Stimulated activated CD4-positive, alpha-beta T cell treated with anti-CD3 and anti-CD28 coated beads, Interleukin-12 subunit alpha, Interleukin-12 subunit beta, amount 100 ng/mL, for 4 hours (primary cell): ENCODE measurements around the gene CYYR1.

Source experiments
- DNase-seq: peaks from one replicate; pipeline ENCODE4 v3.0.0-alpha.2; 2020

CYYR1 gene

DNA sequence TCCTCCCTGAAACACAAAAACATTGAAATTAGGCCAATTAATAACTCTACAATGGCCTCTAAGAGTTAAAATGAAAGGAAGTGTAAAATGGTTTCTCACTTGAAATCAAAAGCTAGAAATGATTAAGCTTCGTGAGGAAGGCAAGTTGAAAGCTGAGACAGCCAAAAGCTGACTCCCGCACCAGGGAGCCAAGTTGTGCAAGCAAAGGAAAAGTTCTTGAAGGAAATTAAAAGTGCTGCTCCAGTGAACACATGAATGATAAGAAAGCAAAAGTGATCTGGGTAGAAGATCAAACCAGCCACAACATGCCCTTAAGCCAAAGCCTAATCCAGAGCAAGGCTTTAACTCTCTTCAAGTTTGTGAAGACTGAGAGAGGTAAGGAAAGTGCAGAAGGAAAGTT is 22.8 kb downstream of the CYYR1 start:
- no peak for DNase-seq

DNA sequence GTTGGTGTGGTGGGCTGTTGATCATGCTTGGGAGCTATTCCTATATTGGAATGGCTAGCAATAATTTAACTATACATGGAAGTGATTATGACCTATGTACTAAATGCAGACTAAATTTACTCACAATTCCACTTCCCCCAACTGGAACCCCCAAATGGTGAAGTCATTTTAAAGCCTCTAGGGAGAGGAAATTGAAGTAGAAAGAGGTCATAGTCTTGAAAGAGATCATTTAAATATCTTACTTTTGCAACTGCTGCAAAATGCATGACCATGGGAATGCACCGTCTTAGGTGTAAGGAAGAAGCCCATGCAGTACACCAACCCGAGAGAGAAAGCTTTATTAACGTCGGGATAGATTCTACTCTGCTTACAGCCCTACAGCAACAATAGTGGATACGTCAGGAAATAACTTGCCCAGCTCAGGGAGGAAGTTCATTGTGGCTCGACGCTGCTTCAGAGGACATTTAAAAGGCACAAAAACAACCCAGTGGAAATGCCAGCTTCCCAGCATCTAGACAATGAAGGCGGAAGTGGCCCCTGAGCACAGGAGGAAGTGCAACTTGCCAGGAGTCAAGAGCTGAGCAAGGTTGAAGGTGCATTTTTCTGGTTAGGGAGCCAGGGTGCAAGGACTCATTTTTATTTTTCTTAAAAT is 26.5 kb downstream of the CYYR1 start:
- DNase-seq = no peak

DNA sequence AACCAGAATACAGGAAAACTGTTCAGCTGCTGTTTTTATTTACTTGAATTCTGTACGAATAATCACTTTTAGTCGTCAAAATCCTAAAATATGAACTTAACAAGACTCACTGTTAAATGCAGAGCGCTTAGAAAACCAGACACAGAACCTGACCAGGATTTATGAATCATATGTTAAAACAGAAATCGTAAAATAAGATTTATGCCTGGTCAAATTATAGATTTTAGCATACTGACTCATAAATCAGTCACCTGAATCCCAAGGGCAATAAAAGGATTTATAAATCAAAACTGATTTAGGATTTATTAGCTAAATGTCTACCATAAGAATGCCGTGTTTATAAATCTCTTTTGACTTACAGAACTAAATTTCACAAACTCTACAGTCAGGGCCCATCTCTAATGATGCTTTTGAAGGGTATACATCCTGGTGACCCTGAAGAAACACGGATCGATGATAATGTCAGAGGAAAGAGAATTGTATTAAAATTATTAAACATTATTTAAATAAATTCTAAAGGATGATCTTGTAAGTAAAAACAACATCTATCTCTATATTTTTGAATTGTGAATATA is 28.8 kb downstream of the CYYR1 start:
- no peak for DNase-seq

DNA sequence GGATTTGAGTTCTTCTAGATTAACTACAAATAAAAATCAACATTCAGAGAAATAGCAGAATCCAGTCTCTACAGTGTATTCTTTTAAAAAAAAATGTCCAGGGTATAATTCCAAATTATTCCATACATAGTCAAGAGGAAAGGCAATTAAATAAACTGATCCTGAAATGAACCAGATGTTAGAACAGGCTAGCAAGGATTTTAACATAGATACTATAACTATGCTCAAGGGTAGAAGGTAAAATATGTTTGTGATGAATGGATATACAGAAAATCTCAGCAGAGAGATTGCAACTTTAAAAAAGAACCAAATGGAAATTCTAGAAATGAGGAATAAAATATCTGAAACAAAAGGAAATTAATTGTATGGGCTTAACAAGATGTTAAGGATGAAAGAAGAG is 32.4 kb downstream of the CYYR1 start:
- no peak for DNase-seq

DNA sequence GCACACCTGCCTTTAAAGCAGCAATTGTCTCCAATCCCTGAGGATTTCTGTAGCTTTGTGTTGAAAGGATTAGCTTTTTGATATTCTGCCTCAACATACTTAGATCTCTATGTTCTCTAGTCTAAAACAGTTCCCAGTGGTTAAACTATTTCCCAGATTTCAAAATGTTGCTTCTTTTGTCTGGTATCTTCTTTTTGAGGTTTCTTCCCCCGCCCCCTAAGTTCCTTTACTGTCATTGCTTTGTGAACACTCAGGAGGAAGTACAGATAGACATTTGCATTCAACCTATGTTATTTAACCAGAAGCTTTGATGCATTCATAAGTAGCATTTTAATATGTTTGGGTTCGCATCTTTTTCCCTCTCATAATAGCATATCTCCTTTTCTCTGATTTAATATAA is 33.5 kb downstream of the CYYR1 start:
- no peak for DNase-seq

DNA sequence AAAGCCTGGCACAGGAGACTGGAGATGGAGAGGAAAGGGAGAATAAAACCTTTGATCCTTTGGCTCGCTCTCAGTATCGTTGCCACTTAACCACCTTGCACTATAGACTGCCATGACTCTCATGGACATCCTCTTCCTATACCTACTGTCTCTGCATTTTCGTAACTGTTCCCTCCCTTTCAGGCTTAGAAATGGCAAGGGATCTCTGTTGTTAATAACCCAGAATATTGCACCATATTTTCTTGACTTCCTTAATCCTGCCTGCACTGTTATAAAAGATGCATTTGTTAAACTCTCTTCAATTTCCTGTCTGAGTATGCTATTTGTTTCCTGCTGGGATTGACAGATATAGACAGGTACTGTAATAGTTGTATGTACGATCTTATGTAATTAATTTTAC is 38.6 kb downstream of the CYYR1 start:
- DNase-seq = no peak

DNA sequence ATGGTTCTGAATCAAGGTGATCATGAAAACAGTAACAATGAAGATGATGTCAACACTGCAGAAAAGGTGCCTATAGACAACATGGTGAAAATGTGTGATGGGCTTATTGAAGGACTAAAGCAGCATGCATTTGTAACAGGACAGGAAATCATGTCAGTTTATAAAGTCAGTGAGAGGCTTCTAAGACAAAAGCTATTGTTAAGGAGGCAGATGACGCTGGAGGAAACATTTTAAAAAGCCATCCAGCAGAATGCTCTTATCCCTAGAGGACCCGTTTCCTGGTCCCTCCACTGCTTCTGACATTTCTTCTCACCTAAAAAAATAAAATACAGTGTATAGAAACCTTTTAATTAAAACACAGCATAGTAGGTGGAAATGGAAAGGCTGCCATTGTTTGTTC is 40.9 kb downstream of the CYYR1 start:
- no peak for DNase-seq

DNA sequence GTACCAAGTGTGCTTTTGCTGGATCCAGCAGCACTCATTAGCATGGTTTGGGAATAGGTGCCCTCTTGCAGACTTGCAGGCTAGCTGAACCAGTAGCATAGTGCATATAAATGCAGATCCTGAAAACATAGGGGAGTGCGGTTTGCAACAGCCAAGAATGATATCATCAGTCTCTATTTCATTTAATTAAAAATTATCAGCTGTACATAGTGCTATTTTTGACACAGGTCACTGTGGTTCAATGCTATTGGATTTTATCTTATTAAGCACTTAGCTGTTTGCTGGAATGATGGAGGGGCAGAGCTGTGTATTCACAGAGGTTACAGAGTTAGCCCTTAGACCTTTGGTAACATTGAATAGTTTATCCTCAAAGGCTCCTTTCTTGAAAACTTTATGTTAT is 43.6 kb downstream of the CYYR1 start:
- DNase-seq = no peak

DNA sequence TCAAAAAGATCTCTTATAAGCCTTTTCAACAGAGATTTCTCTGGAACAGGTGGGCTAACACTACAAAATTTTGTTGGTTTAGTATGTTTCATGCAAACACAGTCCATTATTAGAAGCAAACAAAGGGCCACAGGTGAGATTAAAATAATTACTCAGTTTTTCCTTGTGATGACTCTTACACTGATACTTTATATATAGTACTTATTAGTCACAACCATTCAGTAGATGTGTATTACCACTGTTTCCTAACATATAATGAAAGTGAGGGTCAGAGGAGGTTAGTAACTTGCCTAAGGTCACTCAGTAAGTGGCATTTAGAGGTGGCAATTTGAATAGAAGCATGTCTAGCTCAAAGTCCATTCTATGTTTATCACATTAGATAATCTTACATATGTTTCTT is 44.2 kb downstream of the CYYR1 start:
- no peak for DNase-seq

DNA sequence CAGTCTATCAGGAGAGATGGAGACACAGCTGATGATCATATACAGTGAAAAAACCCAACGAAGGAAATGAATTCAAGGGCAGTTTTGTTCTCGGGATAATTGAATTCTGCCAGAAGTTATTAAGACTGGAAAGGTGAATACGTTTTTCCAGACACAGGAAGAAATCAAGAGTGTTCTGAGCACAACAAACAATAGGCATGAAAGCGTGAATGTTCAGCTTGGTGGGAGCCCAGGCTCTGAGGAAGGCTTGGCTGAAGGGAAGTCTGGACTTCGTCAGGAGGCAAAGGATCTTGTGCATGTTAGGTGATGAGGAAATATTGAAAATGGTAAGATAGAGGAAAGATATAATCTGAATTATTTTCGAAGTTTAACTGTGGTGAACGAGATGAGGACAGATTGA is 50.4 kb downstream of the CYYR1 start:
- DNase-seq = no peak

DNA sequence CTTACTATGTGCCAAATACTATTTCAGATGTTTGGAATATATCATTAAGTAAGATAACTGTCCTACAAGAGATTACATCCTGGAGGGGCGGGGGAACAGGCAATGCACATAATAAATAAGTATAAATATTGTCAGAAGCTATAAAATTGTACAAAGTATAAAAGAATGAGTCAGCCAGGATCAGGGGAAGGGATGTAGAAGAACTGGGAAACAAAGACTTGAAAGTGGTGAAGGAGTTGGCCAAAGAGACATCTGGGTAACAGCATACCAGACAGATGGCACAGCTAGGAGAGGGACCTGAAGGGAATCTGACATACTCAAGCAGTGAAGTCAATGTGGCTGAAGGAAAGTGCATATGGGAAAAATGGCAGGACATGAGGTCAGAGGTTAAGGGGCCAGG is 53.9 kb downstream of the CYYR1 start:
- no peak for DNase-seq

DNA sequence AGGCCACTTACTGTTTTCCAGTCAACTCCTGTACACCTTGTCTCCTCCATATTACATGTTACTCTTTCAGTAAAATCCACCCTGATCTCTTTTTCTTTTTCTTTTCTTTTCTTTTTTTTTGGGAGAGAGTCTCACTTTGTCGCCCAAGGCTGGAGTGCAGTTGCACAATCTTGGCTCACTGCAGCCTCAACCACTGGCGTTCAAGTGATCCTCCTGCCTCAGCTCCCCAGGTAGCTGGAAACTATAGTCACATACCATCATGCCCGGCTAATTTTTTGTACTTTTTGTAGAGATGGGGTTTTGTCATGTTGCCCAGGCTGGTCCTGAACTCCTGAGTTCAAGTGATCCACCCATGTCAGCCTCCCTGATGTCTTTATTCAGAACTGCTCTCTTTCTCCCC is 57.8 kb downstream of the CYYR1 start:
- DNase-seq = no peak

DNA sequence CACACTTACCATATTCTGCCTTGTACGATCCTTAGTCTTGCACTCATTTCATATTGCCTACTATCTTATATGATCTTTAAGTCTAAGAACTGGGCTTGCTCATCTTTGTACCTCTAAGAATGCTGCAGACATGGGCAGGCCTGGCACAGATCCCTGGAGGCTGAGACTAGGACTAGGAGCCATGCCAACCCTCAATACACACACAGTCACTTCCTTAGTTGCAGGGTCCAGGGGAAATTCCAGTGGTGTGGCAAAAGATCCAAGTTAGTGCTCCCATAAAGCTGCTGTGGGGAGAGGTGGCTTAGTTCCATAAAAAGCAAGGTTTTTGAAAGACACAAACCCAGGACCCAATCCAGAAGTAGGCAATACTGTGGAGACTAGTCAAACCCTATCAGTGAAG is 59.9 kb downstream of the CYYR1 start:
- DNase-seq = no peak

DNA sequence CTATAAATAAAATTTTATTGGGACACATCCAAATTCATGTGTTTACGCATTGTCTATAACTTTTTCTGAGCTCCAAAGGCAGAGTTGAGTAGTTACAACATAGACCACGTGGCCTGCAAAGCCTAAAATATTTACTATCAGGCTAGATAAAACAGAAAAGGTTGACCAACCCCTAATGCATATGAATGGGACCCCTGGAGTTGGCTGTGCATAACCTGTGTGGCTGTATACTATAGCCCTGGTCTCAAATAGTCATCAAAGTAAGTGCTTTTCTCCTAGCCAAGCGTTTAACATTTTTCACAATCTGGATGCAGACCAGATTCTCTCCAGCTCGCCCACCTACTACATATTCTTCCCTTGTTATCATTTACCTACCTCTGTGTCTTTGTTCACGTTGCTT is 60.4 kb downstream of the CYYR1 start:
- DNase-seq = no peak

DNA sequence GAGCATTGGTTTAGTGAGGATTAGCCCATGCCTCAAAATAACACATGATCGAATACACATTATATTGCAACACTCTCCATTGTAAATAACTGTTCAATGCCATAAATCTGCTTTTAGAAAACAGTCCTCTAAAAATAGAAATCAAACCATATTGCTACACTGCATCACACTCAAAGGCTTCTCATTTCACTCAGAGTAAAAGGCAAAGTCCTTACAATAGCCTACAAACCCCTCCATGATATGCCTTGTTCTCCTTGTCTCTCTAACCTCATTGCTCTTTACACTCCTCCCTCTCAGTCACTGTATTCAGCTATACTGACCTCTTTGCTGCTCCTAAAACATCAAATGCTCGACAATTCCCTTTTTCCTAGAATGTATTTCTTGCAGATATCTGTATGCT is 64.2 kb downstream of the CYYR1 start:
- DNase-seq = no peak

DNA sequence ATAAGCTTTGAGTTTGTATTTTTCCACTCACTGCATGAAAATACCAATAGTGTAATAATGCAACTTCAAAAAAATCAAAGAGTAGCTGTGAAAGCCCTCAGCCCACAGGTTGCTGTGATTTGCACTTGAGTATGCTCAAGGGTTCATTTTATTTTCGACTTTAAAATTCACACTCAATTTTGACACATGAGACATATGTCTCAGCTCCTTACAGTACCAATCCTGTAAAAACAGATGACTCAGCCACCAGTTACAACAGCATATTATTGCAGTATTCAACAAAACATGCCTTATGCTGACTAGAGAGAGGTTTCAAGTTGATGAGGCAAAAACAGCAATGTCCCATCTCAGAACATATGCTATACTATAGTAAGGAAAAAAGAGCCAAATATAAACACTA is 66.1 kb downstream of the CYYR1 start:
- no peak for DNase-seq

DNA sequence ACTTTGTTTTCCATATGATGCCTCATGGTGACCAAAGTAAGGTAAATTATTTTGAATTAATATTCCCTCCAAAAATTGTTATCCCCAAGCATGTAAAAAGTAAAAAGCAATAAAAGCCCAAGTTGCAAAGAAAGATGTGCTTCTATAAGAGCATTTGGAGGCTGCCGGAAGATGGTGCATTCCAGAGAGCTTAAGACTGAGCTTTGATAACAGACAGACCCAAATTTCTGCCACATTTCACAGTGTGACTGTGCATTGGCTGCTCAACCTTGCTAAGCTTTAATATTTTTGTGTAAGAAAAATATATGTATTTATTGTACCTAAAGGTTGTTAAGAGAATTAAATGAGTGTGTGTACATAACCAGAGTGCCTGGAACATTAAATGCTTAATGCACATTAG is 67.9 kb downstream of the CYYR1 start:
- DNase-seq = no peak

DNA sequence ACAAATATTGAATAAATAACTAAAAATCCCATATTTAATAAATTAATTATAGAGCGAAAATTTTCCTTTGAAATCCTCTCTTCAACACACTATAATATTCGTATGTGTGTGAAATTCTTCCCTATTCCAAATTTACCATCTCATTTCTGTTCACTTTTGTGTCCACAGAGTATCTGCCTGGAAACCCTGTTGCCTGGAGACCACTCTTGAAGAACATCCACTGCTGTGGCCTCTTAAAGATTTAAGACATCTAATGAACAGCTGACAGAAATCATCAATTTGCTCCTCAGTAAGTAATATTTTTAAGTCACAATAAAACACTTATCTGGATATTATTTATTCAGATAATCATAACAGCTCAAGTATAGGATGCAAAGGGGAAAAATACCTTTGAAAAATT is 69.7 kb downstream of the CYYR1 start:
- DNase-seq = no peak

DNA sequence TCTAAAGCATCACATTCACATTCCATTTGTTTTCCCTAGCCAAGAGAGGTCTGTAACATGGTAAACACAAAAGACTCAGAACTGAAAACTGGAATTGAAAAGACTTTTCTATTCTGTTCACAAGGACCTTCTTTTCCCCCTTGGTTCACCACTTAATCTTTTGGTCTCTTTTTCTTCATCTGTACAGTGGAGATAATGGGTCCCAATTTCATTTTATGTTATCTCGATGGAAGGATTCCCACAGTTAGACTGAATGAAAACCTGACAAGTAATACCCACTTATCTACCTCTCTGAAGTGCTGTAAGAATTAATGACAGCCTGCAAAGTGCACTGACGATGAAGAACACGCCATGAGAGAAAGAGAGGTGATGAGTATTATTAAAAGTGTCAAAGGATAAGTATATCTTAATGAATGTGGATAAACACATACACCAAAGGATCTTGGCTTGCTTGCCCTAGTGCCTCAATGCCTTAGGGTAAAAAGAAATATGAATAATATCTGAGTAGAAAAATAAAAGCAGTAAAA is 71.5 kb downstream of the CYYR1 start:
- DNase-seq = no peak

DNA sequence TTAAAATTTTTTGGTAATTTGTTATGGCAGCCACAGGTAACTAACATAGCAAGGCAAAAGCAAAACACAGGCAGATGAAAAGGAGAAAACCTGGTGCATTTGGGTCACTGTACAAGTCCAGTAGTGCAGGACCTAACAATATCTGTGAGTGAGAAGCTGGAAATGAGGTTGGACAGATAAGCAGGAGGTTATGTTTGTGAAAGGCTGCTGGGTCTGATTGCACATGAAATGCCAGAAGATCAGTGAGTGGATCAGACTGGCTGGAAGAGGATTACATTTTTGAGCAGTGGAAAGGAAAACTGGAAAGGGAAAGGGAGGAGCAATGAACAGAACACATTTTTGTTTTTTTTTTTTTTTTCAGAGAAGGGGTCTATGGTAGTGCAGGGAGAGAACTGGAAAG is 73.6 kb downstream of the CYYR1 start:
- no peak for DNase-seq

DNA sequence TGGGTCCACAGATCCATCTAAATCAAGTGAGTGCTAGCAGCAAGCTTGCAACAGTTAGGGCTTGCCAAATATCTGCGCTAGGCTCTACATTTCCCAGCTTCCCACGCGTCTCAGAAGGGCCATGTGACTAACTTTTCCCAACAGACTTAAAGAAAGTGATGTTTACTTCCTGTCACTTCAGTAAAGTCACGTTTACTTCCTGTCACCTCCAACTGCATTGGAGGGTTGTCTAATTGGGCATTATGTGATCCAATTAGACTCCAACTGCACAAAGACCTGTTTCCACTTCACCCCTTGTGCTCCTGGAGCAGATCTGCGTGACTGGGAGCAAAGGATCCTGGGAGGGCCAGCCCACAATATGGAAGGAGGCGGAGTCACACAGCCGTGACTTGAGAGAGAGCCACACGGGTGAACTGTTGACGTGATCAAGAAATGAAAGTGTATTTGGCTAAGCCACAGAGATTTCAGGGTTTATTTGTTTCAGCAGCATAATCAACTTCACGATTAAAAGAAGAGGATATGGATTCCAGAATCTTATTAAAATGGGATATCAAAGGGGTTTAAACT is 77.7 kb downstream of the CYYR1 start:
- no peak for DNase-seq

DNA sequence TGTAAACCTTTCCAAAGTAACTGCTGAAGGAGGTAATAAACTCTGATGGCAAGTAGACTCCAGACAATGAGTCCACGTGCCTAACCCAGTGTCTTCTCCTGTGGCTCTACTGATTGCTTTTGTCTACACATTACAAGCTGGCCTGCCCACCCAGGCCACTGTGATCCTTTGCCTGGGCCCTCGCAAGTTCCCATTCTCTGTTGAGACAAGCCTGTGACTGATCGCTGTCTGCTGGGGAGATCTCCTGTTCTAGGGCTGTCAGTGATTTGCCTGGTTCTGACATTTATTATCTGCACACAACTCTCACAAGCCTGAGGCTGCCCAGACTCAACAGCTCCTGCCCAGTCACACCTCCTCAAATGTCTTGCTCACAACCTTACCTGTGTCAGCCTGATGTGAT is 81.4 kb downstream of the CYYR1 start:
- no peak for DNase-seq

DNA sequence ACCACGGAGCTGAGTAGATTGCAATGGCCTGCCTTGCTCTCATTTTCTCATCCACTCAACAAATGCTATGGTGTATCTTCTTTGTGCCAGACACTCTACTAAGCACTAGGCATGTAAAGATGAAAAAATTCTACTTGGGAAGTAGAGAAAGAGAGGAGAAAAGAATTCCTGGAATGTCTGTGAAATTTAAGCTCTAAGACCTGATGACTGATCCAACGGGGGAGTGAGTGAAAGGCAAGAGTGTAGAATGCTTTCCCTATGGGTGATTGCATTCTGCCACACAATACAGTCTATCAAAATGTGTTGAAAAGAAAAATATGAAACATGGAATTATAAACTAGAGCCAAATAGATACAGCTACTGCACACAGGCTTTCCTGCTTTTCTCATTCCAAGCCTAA is 82.3 kb downstream of the CYYR1 start:
- DNase-seq = no peak

DNA sequence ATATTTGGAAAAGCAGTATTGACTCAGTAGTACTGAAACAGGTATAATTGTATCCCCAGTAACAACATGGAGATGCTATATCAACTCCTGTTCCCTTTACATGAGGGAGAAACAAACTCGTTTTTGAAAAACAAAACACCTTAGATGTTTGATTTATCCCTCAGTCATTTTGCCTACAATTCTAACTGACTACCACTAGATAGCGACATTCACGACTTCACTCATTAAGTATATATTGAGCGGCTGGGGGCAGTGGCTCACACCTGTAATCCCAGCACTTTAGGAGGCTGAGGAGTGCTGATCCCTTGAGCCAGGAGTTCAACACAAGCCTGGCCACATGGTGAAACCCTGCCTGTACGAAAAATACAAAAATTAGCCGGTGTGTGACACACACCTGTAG is 83.3 kb downstream of the CYYR1 start:
- no peak for DNase-seq

DNA sequence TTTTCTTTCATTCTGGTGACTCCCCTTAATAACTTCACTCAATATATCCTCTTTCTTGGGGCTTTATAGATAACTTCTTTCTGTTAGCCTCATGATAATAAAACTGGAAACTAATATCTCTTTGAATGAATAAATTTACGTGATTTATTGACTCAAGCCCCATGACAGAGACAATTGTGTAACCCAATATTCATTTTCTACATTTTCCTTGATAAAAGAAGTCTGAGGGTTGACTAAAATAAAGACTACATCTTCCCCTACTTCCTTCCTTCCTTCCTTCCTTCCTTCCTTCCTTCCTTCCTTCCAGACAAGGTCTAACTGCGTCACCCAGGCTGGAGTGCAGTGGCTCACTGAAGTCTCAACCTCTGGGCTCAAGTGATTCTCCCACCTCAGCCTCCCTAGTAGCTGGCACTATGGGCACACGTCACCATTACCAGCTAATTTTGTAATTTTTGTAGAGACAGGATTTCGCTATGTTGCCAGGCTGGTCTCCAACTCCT is 85.1 kb downstream of the CYYR1 start:
- no peak for DNase-seq
